GM23338 (cell line): ENCODE results near the gene ZMPSTE24.

Source experiments
- CREB1 ChIP-seq: fragments of 250-450 bp; sonication (Bioruptor Pico); IDR thresholded peaks from 2 replicates; pipeline ENCODE4 v1.5.0; 2020; ENCODE audit warnings: low read depth, mild to moderate bottlenecking, moderate library complexity
- CTCF ChIP-seq, 2 experiments: fragments of 200-600 bp in 1 of 2; sonication (generic) in 1 of 2; conservative IDR thresholded peaks; 2 replicates each; pipeline versions ENCODE4 v1.5.1 to v1.6.1; 2016 to 2017; ENCODE audit warnings: antibody characterized with exemption in 2 of 2, low read depth in 2 of 2, mild to moderate bottlenecking in 2 of 2, moderate library complexity in 1 of 2
- STAT1 ChIP-seq: IDR thresholded peaks from one replicate; pipeline ENCODE4 v1.6.1; 2016; ENCODE audit warnings: antibody characterized with exemption; ENCODE audit not compliant: unreplicated experiment

DNA sequence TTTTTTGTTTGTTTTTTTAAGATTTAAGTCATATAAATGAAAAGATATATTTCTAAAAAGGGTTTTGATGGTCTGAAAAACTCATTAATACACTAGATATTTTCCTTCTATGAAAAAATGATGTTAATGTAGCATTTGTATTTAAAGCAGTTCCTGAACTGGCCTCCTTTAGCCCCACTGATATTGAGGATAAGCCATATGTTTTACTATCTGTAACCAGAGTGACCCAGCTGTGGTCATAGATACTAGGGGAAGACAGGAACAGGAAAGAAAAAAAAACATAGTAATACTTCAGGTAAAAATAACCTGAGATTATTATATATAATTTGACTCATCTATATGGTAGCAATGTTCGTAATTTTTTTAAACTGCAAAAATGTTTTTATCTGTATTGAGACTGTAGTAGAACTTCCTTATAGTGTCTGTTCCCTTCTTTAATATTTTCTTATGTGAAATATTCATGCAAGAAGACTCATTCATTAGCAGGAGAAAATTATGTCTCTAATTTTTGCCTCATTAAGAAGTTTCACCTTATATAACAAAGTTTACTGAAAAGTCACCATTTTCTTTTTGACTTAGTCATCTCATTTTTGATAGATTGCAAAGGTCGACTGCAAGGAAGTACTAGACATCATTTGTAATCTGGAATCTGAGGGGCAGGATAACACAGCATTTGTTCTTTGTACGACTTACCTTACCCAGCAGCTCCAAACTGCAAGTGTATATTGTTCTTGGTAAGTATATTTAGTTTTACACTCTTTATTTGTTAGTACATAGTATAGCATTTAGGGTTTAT, 35.9 kb upstream of the ZMPSTE24 start:
- TF ChIP-seq CREB1, result no peak
- TF ChIP-seq STAT1, result no peak
- no peak for TF ChIP-seq CTCF (conservative IDR thresholded peaks at IDR 0.05; ENCODE audit: low read depth in 2 of 2)
